GM19193 (cell line): Measurements from ENCODE around the gene GPM6B.

Experiments
- POLR2A ChIP-seq: IDR thresholded peaks from 4 replicates; pipeline ENCODE4 v1.6.1; 2011; ENCODE audit not compliant: insufficient read depth, insufficient read length; ENCODE audit errors: extremely low read depth

Gene GPM6B, protein sequence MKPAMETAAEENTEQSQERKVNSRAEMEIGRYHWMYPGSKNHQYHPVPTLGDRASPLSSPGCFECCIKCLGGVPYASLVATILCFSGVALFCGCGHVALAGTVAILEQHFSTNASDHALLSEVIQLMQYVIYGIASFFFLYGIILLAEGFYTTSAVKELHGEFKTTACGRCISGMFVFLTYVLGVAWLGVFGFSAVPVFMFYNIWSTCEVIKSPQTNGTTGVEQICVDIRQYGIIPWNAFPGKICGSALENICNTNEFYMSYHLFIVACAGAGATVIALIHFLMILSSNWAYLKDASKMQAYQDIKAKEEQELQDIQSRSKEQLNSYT

DNA sequence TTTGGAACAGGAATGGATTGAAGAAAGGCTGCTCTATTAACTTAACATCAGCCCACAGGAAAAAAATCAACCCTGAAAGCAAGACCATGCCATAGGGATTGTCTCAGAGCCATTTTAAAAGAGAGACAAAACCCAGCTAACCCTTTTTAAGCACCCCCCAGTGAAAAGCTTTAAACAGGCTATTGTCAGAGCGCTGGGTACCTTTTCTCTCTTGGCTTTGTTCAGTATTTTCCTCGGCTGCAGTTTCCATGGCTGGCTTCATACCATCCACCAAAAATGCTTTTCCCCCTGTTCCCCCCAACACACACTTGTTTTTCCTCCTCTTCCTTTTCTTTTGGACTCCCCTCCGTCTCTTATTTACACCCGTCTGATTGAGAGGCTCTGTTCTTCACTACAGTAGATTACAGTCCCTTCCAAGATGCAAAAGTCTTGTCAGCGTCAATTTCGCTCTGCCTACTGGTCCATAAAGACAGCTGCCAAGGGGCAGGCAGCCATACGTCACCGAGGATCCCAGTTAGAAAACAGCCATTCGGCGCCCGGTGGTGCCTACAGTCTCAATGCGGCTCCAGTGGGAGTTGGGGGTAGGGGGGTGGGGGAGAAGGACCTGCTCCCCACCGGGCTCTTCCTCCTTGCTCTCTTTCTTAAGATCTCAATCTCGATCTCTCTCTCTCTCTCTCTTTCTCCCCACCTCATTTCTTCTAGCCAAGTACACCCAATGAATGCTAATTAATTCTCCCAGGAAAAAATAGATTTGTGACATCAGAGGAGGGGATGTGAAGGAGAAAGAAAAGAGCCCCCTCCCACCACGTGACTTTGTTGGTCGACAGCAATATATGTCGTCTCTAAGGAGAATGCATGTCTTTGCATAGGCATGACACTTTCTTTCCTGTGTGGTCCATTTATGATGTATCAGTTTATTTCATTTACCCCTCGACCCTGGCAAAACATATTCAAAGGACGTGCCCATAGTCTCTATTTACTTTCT is at the start of gene GPM6B:
Gene GPM6B, minus strand, starts transcription at position 451 of the 985 bp plus-strand sequence. Its CDS starts 189 bp downstream, at position 262.
- TF ChIP-seq POLR2A, result no peak

DNA sequence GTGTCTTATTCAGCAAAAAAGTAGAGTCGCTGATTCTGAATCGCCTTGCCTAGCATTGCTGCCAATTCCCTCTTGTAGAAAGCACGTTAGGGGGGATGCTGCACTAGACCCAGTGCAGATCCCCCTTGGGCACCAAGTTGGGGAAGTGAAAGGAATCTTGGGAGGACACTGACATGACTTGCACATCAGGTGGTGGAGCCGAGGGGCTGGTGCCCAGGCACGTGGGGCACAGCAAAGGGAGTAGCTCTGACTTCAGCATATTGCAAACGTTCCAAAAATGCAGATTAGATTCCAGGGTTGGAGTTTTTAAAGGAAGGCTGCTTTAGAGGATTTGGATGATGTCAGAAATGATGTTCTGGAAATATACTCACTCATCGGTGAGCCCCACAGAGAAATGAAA is 47.4 kb upstream of the GPM6B start:
- TF ChIP-seq POLR2A, result no peak

DNA sequence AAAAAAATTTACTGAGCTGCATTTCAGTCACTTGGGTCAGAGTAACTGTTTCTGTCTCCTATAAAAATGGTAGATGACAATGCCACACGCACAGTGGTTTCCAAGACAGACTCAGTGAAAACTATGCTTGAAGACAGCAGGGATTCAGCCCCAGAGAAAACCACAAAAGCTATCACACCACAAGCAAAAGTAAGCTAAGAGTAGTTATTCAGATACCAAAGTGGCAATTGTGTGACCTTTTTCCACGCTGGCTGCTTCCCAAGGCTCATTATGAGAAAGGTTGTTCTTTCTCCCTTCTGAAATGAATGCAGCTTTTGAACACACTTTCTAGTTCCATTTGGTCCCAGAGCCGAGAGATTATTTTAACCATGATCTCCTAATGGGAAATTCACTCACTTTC is 46.4 kb upstream of the GPM6B start:
- no peak for TF ChIP-seq POLR2A

DNA sequence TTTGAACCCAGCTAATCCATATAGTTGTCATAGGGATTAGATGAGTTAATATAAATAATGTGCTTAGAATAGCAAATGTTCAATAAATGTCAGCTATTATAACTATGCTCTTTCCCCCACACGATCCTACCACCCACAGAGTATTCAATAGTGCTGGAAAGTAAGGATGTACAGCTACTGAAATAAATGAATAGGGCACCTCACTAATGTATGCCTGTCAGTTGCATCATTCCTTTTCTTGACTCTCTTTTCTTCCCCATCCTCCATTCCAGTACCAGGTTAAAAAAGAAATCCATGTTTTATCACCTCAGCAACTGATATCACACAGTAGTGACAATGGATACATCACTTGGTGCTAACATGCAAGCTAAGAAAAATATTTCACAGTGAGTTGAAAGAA is 42.8 kb upstream of the GPM6B start:
- no peak for TF ChIP-seq POLR2A

DNA sequence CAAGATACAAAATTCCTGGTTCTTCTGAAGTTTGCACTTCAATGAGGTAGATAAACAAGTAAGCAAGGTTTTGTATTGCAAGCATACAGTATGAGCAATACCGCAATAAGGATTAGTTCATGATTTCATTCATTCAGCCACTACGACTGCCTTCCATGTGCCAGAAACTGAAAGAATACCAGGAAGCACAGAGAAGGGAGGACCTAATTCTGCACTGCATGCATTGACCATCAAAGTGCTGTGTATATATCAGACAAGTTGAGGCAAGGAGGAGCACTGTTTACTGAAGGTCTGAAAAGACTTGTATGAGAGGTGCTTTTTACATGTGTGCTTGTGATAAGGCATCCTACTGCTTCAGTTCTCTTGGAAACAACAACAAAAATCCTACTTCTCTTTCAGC is 40.9 kb upstream of the GPM6B start:
- TF ChIP-seq POLR2A, result no peak

DNA sequence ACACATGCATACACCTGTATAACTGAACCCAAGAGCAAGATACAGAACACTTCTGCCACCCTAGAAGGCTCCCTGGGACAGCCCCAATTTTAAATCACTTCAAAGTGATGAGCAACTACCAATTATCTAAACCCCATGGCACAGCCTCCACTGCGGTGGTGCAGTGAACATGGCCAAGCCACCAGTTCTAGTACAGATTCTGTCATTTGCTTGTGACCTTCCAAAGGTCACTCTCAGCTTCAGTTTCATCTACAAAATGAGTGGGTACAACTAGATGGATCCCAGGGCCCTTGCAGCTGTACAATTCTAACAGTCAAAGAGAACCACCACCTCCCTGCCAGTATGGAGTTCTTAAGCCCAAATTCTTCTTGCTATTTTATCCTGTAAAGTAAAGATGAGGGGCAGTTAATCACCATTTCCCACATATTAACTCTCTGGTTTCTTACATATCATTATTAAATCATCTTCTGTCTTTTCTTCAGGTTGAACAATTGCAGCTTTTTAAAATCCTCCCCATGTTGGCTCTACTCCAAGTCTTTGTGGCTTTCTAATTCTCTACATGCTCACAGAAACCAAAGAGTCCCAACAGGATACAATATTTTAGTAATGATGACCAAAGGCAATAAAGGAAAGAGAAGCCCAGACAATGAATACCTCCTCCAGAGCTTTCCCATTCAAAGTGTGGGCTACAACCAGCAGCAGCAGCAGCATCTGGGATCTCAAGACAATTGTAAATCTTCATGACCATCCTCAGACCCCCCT is 39.0 kb upstream of the GPM6B start:
- TF ChIP-seq POLR2A, result no peak

DNA sequence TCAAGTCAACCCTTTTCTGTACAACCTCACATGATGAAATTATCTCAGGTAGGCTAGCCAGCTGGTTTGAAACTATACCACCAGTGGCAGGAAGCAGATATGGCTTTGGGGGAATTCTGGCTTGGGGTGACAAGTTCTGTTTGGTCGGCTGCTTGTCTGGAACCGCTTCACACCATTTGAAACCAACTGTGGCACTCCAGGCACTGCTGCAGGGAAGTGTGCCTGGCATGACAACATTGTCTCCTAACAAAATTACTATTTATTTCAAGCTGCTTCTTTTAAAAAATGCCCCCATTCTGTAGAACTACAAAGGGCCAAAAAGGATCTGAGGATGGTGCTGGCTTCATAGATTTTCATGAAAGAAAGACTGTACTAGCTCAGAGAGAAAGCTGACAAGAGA is 37.1 kb upstream of the GPM6B start:
- TF ChIP-seq POLR2A, result no peak

DNA sequence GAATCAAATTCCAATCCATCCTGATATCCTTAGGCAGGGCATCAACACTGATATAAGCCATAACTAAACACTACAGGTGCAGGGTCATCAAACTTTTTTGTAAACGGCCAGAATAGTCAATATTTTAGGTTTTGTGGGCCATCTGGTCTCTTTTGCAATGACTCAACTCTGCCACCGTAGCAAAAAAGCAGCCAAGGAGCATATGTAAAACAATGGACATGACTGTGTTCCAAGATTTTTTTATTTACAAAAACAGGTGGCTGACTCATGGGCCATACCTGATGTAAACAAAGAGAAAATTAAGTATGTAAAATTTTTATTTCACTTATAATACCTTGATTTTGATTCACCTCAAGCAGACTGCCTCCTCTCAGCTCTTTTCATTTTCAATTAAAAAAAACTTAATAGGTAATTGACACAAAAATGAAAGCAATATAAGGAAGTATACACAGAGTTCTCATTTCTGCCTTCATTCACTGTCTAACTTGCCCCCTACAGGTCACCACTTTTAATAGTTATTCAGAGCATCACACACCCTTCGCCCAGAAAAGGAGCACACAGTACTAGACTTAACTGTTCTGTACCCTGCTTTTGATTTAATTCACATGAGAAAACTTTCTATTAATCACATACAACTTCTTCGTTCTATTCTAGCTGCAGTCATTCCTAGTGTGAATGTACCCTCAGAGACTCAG is 35.3 kb upstream of the GPM6B start:
- no peak for TF ChIP-seq POLR2A

DNA sequence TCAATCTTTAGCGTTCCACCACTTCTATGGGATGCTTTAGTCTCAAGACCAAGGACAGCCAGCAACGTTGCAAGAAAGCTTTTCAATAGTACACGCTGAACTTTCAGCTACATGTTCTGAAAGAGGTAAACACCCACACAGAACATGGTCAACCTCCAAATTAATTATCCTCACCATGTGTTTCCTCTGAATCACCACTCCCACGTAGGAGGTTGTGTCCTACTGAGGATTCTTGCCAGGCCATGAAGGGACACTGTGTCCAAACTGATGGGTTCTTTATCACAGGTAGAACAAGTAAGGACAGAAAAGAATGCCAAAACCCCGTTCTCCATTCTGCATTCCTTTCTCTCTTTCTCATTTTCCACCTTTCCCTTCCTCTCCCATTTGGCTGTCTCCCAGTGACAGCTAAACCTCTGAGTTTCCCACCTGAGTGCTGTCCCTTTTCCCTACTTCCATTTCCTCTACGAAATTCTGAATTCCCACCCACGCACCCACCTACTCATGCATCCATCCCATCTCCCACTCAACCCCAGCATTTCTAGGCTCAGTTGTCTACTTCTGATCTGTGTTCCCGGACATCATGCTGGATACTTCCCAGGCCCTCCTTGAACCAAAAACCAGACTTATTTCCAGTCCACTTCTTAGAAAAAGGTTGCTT is 29.0 kb upstream of the GPM6B start:
- no peak for TF ChIP-seq POLR2A

DNA sequence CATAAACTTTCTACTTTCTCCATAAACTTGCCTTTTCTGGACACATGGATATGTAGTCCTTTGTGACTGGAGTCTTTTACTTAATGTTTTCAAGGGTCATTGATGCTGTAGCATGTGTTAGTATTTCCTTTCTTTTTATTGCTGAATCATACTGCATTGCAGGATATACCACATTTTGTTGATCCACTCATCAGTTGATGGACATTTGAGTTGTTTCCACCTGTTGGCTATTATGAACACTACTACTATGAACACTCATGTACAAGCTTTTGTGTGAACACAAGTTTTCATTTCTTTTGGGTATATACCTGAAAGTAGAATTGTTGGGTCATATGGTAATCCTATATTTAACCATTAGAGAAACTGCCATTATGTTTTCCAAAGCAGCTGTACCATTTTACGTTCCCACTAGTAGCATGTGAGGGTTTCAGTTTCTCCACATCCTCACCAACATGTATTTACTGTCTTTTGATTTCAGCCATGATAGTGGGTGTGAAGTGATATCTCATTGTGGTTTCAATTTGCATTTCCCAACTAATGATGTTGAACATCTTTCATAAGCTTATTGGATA is 26.3 kb upstream of the GPM6B start:
- TF ChIP-seq POLR2A, result no peak

DNA sequence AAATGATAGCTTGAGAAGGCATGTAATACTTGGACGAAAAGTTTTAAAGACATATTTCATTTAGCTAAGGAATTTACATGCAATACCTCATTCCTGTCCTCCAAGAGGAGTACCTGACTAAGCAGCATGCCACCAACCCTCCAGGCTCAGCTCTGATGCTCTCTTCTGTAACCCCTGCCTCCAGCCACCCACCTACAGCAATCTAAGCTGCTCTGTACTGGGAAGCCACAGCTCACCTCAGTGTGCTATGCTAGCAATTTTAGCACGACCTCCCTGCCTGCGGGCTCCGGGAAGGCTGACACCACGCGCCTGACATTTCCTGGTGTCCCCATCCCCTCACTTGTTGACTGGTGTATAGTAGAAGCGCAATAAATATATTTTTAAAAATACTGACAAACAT is 23.2 kb upstream of the GPM6B start:
- no peak for TF ChIP-seq POLR2A

DNA sequence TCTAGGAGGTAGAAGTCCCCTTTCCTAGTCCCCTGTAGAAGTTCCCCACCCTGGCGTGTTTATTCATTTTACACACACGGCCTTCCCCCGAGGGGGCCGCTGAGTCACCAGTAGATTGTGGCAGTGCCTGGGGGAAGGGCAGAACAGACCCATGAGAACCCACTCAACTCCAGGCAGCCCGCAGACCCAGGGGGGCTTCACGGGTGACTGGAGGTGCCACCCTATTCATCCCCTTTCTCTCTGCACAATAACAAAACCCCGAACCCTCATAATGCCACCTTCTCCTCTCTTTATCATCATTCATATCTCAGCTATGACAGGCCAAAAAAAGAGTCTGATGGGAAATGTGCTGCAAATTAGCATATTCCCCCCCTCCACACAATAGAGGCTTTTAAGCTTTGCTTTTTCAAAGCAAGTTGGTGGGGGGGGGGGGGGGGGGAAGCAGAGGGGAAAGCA is 20.4 kb upstream of the GPM6B start:
- no peak for TF ChIP-seq POLR2A

DNA sequence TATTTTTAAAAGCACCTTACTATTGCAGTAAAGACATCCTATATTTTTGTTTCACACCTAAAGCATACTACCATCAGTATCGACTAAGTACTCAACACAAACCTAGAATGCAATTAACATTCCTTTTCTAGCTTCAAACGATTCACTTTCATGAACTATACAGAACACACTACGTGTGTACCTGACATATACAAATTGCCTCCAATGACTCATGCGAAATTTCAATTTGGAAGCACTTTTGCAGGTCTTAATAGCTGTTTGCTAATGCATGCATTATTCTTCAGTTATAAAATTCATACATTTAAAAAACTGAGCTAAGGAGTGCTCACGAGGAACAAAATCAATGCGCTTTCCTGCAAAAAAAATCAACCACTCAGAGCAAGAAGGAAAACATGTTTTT is 19.7 kb upstream of the GPM6B start:
- no peak for TF ChIP-seq POLR2A

DNA sequence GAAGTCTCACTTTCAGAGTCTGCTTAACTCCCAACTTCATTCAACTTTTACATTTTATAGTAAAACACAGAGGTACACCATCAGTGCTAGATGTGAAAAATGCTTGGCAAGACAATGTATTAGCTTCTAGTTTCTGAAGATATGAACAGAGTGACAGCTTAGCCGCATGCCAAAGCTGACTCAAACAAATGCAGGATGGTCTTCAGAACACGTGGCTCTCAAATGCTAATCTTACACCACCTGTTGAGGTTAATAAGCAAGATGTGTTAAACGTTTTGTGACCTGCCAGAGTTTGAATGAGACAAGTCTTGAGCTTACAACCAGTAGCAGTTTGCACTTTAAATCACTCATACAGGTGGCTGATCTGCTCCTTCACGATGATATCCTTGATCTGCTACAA is 18.9 kb upstream of the GPM6B start:
- TF ChIP-seq POLR2A, result no peak
